GM19455 (cell line): ENCODE measurements around the gene LGALS3.

ENCODE experiments used
- ATAC-seq: cut with Tn5 transposase; IDR thresholded peaks from one replicate; pipeline ENCODE4 v1.9.1; 2021; ENCODE audit not compliant: unreplicated experiment

Gene LGALS3

GRCh38 chr14:55130196-55130550 is 1.1 kb downstream of the LGALS3 start:
- ATAC-seq, result no peak

- no peak for ATAC-seq
Observed at GRCh38 chr14:55131370-55132137, 2.5 kb downstream of the LGALS3 start.

GRCh38 chr14:55133416-55133815 is 4.4 kb downstream of the LGALS3 start:
- ATAC-seq, result no peak

- no peak for ATAC-seq
Observed at GRCh38 chr14:55136241-55136640, 7.2 kb downstream of the LGALS3 start.

- no peak for ATAC-seq
Observed at GRCh38 chr14:55136885-55137786, 8.1 kb downstream of the LGALS3 start.

GRCh38 chr14:55138091-55138490 is 9.0 kb downstream of the LGALS3 start:
- no peak for ATAC-seq

GRCh38 chr14:55139141-55139540 is 10.1 kb downstream of the LGALS3 start:
- no peak for ATAC-seq

GRCh38 chr14:55139696-55140509 is 10.9 kb downstream of the LGALS3 start:
- ATAC-seq, result no peak

GRCh38 chr14:55141825-55142224 is 12.8 kb downstream of the LGALS3 start:
- no peak for ATAC-seq

GRCh38 chr14:55142466-55142865 is 13.4 kb downstream of the LGALS3 start:
- ATAC-seq, result no peak

- no peak for ATAC-seq
Observed at GRCh38 chr14:55146425-55146824, 17.4 kb downstream of the LGALS3 start.

GRCh38 chr14:55151601-55152000 is 22.5 kb downstream of the LGALS3 start:
- no peak for ATAC-seq

GRCh38 chr14:55152052-55152753 is 23.2 kb downstream of the LGALS3 start:
- no peak for ATAC-seq

- no peak for ATAC-seq
Observed at GRCh38 chr14:55153951-55154350, 24.9 kb downstream of the LGALS3 start.

GRCh38 chr14:55157080-55157479 is 28.0 kb downstream of the LGALS3 start:
- ATAC-seq, result no peak

GRCh38 chr14:55158412-55158811 is 29.4 kb downstream of the LGALS3 start:
- no peak for ATAC-seq

- ATAC-seq, result no peak
Observed at GRCh38 chr14:55160989-55161388, 31.9 kb downstream of the LGALS3 start.

GRCh38 chr14:55170526-55170925 is 41.5 kb downstream of the LGALS3 start:
- ATAC-seq, result no peak

GRCh38 chr14:55180006-55180405 is 51.0 kb downstream of the LGALS3 start:
- ATAC-seq, result no peak

- peak; percentile 84 for ATAC-seq
Observed at GRCh38 chr14:55180434-55180833, 51.4 kb downstream of the LGALS3 start.
